HPDE6-E6E7 (cell line): ENCODE results near the gene VPS37C.
"Not testable (repeated sequence)": the region's sequence is repeated elsewhere in the genome, so short reads cannot be mapped to it uniquely, and the experiment has no call there.

Experiments
- DNase-seq: peaks from one replicate; pipeline ENCODE4 v3.0.0; 2011; ENCODE audit warnings: missing footprints; ENCODE audit errors: extremely low spot score

The VPS37C gene

GRCh38 chr11:61174949-61175348, 13.7 kb upstream of the VPS37C start:
- no peak for DNase-seq

DNA sequence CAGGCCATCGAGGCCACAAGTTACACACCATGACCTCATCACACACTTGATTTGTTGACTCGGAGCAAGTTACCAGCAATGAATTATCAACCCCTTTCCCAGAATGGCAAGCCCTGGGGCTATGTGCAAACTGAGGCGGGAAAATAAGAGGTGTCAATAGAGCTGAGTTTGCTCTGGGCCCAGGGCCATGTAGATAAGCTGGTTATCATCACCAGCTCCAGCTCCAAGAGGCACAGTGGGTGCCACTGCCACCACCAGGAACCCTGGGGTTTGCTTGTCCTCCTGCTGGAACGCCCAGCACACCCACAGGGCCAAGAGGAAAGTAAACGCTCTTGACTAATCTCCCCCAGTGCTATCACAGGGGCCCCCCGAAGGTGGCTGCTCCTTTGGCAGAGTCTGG, 13.0 kb upstream of the VPS37C start:
- no peak for DNase-seq

DNA sequence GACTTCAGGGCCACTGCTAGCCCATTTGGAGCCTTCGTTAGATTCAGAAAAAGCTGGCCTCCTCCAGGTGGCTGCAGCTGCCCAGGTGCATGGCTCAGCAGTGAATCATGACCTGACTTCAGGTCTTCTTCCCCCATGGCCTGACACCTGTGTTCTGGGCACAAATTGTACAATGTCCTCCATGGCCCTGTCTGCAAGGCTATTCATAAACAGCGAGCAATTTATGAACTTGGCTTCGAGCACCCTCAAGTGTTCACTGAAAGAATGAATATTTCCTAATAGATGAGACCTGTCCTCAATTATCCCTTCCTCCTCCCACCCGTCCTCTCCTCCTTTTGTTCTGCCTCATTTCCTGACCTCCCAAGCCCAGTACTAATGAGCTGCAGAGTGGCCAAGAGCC, 12.2 kb upstream of the VPS37C start:
- DNase-seq: no peak

GRCh38 chr11:61172888-61173287, 11.7 kb upstream of the VPS37C start:
- no peak for DNase-seq

GRCh38 chr11:61172356-61172755, 11.1 kb upstream of the VPS37C start:
- no peak for DNase-seq

DNA sequence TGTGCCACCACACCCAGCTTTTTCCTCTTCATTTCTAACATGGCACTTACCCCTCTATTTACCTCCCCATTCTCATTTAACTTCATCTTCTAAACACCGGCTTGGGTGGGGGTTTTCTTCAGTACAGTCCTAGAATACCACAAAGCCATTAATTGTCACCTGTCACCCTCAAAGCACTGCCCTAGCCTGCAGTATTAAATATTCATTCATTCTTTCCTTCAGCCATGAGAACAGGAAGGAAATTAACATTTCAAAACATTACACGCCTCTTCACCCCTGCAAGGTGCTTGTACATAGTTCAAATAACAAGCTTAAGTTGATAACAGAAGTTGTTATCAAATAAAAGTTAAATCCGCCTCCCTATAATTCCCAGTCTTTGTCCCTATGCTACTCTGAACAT, 10.7 kb upstream of the VPS37C start:
- no peak for DNase-seq

DNA sequence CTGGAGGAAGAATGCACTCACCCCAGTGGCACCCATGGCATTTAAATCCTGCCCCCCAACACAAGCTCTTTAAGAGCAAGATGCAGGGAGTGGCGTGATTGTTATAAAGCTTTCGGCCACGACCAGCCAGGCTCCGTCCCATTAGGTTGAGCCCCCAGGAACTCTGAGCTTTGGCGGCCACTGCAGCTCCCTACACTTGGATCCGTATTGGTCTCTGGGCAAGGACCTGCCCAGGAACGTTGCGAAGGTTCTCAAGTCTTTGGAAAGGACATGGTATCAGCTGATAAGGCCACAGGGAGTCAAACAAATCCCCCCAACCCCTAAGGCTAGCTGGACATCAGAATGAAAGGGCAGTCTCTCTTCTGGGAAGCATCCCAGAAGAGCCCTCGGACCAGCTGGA, 9.3 kb upstream of the VPS37C start:
- DNase-seq: no peak

DNA sequence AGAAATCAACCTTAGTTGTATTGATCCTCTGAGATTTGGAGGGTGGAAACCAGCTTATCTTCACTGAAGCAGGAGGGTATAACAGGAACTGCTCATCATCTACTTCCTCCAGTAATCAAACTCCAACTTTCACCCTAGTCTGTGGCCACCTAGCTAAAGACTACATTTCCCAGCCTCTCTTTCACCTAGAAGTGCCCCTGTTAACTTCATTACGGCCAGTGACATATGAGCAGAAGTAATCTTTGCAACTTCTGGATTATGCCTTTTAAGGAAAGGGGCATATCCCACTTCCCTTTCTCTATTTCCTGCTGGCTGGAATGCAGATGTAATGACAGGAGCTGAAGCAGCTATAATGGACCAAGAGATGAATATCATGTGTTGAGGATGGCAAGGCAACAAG, 7.6 kb upstream of the VPS37C start:
- DNase-seq: no peak

- DNase-seq: no peak
Measured at GRCh38 chr11:61168042-61168688, 6.9 kb upstream of the VPS37C start.

DNA sequence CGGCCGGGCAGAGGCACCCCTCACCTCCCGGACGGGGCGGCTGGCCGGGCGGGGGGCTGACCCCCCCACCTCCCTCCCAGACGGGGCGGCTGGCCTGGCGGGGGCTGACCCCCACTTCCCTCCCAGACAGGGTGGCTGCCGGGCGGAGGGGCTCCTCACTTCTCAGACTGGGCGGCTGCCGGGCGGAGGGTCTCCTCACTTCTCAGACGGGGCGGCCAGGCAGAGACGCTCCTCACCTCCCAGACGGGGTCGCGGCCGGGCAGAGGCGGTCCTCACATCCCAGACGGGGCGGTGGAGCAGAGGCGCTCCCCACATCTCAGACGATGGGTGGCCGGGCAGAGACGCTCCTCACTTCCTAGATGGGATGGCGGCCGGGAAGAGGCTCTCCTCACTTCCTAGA, 5.1 kb upstream of the VPS37C start:
- not testable (repeated sequence) for DNase-seq

GRCh38 chr11:61165785-61166184, 4.6 kb upstream of the VPS37C start:
- not testable (repeated sequence) for DNase-seq

DNA sequence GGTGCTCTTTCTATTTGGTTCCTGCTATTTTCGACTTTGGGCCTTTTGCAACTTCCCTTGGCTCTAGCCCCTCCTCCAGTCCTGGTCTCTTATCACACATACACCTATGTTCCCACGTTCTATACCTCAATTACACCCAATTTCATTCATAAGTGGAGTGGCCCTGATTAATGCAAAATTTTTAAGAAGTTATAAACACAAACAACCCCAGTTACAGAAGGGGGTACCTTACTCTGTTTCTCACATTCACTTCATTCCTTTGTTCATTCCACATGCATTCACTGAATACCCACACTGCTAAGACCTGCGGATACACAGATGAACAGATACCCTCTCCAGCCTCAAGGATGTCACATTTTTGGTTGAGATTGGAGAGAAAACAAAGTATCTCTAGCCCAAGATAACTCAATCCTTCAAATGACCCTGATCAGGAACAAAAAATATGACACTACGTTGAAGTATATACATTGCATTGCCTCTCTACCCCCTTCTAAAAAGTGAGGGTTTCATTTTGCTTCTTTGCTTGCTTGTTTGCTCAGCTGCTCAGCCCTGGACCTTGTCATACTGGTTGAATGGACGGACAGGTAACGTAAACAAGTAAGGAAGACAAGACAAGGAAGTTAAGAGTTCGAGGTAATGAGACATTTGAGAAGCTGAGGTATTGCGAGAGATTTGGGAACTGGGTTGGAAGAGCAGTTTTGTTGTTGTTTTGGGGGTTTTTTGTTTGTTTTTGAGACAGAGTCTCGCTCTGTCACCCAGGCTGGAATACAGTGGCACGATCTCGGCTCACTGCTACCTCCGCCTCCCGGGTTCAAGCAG, 3.6 kb upstream of the VPS37C start:
- no peak for DNase-seq

- no peak for DNase-seq
Measured at GRCh38 chr11:61163714-61164605, 2.7 kb upstream of the VPS37C start.

DNA sequence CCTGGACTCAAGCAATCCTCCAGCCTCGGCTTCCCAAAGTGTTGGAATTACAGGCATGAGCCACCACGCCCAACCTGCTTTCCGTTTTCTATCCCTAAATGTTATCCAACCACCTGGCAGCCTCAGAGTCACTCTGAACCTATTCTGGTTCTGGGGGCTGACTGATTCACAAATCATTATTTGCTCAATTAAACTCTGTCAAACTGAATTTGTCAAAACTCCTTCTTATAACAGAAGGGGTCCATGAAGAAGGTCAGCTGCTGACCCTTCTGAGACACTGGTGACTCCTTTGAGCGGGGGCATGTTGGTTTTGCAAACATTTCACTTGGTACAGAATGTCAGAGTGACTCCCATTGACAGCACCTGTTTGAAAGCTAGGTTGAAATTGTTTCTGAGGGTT, 1.8 kb upstream of the VPS37C start:
- DNase-seq: no peak

- no peak for DNase-seq
Measured at GRCh38 chr11:61162092-61162941, 1.1 kb upstream of the VPS37C start.

DNA sequence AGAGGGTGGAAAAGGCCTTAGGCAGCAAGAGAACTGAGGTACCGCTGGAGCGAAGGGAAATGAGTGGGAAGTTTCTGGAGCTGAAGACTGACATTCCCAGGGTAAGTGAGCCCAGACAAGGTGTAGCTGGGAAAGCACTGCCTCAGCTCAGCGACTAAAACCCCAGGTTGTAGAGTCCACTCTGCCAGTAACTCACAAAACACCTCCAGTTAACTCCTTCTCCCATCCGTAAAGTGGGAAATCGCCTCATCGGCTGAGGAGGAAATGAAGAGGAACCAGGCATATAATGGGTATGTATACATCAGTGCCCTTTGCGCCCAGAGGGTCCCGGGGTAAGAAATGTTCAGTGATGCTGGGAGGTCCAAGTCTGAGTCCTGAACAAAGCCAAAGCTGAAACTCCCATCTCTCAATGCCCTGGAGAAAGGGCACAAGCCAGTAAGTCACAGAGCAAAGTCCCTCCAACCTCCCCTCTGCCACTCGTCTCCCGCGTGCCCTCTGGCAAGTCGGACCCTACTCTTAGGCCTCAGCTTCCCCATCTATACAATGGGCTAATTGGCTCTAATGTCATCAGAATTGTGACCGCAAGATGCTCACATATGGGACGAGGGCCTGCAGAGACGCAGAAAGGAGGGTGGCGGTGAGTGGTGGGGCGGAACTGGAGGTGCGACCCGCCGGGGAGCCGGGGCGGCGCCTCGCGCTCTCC, 588 bp downstream of the VPS37C start:
- DNase-seq: no peak

GRCh38 chr11:61158691-61159381, 2.4 kb downstream of the VPS37C start:
- DNase-seq: no peak

DNA sequence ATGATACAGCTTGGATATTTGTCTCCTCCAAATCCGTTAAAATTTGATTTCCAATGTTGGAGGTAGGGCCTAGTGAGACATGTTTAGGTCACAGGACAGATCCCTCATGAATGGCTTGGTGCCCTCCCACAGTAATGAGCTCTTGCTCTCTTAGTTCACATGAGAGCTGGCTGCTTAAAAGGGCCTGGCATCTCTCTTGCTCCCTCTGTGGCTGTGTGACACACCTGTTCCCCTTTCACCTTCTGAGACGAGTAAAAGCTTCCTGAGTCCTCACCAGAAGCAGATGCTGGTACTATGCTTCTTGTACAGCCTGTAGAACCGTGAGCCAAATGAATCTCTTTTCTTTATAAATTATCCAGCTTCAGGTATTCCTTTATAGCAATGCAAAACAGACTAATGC, 3.5 kb downstream of the VPS37C start:
- no peak for DNase-seq

DNA sequence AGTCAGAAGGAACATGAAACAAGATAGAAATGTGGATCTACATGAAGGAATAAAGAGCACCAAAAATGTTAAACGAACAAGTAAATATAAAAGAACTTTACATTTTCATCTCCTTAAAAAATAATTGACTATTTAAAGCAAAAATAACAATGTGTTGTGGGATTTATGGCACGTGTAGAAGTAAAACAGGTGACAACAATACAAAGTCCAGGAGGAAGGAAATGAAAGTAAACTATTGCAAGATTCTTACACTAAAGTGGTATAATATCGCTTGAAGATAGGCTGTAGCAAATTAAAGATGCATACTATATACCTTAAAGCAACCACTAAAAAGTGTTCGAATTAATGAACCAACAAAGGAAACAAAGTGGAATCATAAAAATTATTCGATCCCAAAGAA, 5.5 kb downstream of the VPS37C start:
- no peak for DNase-seq

DNA sequence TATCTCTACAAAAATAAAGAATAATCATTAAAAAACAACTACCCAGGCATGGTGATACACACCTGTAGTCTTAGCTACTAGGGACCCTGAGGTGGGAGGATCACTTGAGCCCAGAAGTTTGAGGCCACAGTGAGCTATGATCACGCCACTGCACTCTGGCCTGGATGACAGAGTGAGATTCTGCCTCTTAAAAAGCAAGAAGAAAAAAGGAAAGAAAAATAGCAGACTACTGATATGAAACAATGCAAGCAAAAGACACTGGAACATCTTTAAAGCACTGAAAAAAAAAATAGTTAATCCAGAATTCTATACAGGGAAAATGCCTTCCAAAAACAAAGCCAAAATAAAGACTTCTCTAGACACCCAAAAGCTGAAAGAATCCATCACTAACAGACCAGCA, 5.9 kb downstream of the VPS37C start:
- no peak for DNase-seq
